H9 (cell line): ENCODE data around the gene AIFM2. TPM values are rescaled to one million over a fixed set of nuclear protein-coding genes. Genes with fewer than 3 reads are reported as not detected.

Experiments
- DNase-seq: peaks from one replicate; pipeline ENCODE4 v3.0.0-alpha.2; 2017
- H2AFZ ChIP-seq: one replicate; pipeline ENCODE4 v1.6.1; 2013; ENCODE audit warnings: mild to moderate bottlenecking, low read length, control low read depth, moderate library complexity
- H2AK5ac ChIP-seq: 2 replicates; pipeline ENCODE4 v1.6.1; 2013; ENCODE audit warnings: low read length, control low read depth, mixed read lengths; ENCODE audit not compliant: insufficient read length
- H2BK120ac ChIP-seq: one replicate; pipeline ENCODE4 v1.6.1; 2013; ENCODE audit warnings: low read depth, mild to moderate bottlenecking, low read length, control low read depth, inconsistent platforms; ENCODE audit not compliant: poor library complexity, severe bottlenecking
- H2BK12ac ChIP-seq: 2 replicates; pipeline ENCODE4 v1.6.1; 2013; ENCODE audit warnings: low read length, control low read depth, mixed read lengths, low read depth; ENCODE audit not compliant: insufficient read length
- H2BK15ac ChIP-seq: 2 replicates; pipeline ENCODE4 v1.6.1; 2013; ENCODE audit warnings: low read depth, low read length, control low read depth
- H2BK20ac ChIP-seq: one replicate; pipeline ENCODE4 v1.6.1; 2013; ENCODE audit warnings: low read depth, mild to moderate bottlenecking, low read length, control low read depth, inconsistent platforms; ENCODE audit not compliant: poor library complexity, severe bottlenecking
- H2BK5ac ChIP-seq: 2 replicates; pipeline ENCODE4 v1.6.1; 2013; ENCODE audit warnings: low read length, control low read depth, mixed read lengths; ENCODE audit not compliant: insufficient read length
- H3K14ac ChIP-seq: 2 replicates; pipeline ENCODE4 v1.6.1; 2013; ENCODE audit warnings: low read length, control low read depth; ENCODE audit not compliant: insufficient read depth
- H3K18ac ChIP-seq: 2 replicates; pipeline ENCODE4 v1.6.1; 2013; ENCODE audit warnings: low read depth, mild to moderate bottlenecking, mixed read lengths, low read length, control low read depth; ENCODE audit not compliant: insufficient read length
- H3K23ac ChIP-seq: 2 replicates; pipeline ENCODE4 v1.6.1; 2013; ENCODE audit warnings: low read length, control low read depth, mixed read lengths, low read depth; ENCODE audit not compliant: insufficient read length
- H3K23me2 ChIP-seq: 2 replicates; pipeline ENCODE4 v1.6.1; 2013; ENCODE audit warnings: low read depth, mild to moderate bottlenecking, mixed read lengths, low read length, control low read depth; ENCODE audit not compliant: insufficient read length, poor library complexity, severe bottlenecking
- H3K27ac ChIP-seq: 2 replicates; pipeline ENCODE4 v1.5.1; 2013; ENCODE audit warnings: low read length, control low read depth, mixed read lengths, low read depth; ENCODE audit not compliant: insufficient read length
- H3K27me3 ChIP-seq: 2 replicates; pipeline ENCODE4 v1.6.1; 2013; ENCODE audit warnings: low read length, control low read depth, inconsistent platforms; ENCODE audit not compliant: insufficient read depth
- H3K4ac ChIP-seq: 2 replicates; pipeline ENCODE4 v1.6.1; 2013; ENCODE audit warnings: low read depth, mild to moderate bottlenecking, control low read depth, inconsistent platforms, low read length, moderate library complexity
- H3K4me1 ChIP-seq: 2 replicates; pipeline ENCODE4 v1.6.1; 2013; ENCODE audit warnings: low read length, control low read depth, inconsistent platforms; ENCODE audit not compliant: insufficient read depth
- H3K4me2 ChIP-seq: 2 replicates; pipeline ENCODE4 v1.6.1; 2013; ENCODE audit warnings: low read length, control low read depth, mixed read lengths; ENCODE audit not compliant: insufficient read length, insufficient read depth
- H3K56ac ChIP-seq: 2 replicates; pipeline ENCODE4 v1.6.1; 2013; ENCODE audit warnings: low read depth, mild to moderate bottlenecking, mixed read lengths, low read length, control low read depth; ENCODE audit not compliant: insufficient read length
- H3K79me1 ChIP-seq: 2 replicates; pipeline ENCODE4 v1.6.1; 2013; ENCODE audit warnings: low read depth, mild to moderate bottlenecking, moderate library complexity, low read length, control low read depth, inconsistent platforms; ENCODE audit not compliant: insufficient read depth, poor library complexity, severe bottlenecking
- H3K79me2 ChIP-seq: 2 replicates; pipeline ENCODE4 v1.6.1; 2013; ENCODE audit warnings: low read length, control low read depth, inconsistent platforms; ENCODE audit not compliant: insufficient read depth
- H3K9ac ChIP-seq: 2 replicates; pipeline ENCODE4 v1.6.1; 2013; ENCODE audit warnings: low read length, control low read depth, mixed read lengths; ENCODE audit not compliant: insufficient read length; ENCODE audit errors: extremely low read depth
- H3K9me3 ChIP-seq: one replicate; pipeline ENCODE4 v1.6.1; 2013; ENCODE audit warnings: low read depth, low read length, inconsistent platforms; ENCODE audit not compliant: control insufficient read depth
- H3T11ph ChIP-seq: one replicate; pipeline ENCODE4 v1.6.1; 2013; ENCODE audit warnings: mild to moderate bottlenecking, low read length, control low read depth, inconsistent platforms
- H4K20me1 ChIP-seq: one replicate; pipeline ENCODE4 v1.6.1; 2013; ENCODE audit not compliant: control insufficient read depth, insufficient read length, insufficient read depth
- H4K5ac ChIP-seq: 2 replicates; pipeline ENCODE4 v1.6.1; 2013; ENCODE audit warnings: low read depth, mild to moderate bottlenecking, mixed read lengths, low read length, control low read depth; ENCODE audit not compliant: insufficient read length
- H4K8ac ChIP-seq: replicated peaks from 2 replicates; pipeline ENCODE4 v1.6.1; 2013; ENCODE audit warnings: low read length, control low read depth, mixed read lengths, low read depth; ENCODE audit not compliant: insufficient read length
- H4K91ac ChIP-seq: 2 replicates; pipeline ENCODE4 v1.6.1; 2013; ENCODE audit warnings: low read depth, mild to moderate bottlenecking, moderate library complexity, mixed read lengths, low read length, control low read depth; ENCODE audit not compliant: insufficient read length
- H3K27ac Mint-ChIP-seq, 3 experiments: 2 replicates in 2 of 3; 3 replicates in 1 of 3; pipeline ENCODE4 v1.8.0; 2020 to 2021; ENCODE audit warnings: mixed read lengths in 3 of 3, mild to moderate bottlenecking in 1 of 3, moderate library complexity in 1 of 3
- H3K27me3 Mint-ChIP-seq: 2 replicates; pipeline ENCODE4 v1.8.0; 2021; ENCODE audit warnings: low read depth, mild to moderate bottlenecking, moderate library complexity, mixed read lengths
- H3K36me3 Mint-ChIP-seq, 3 experiments: 2 replicates in 2 of 3; 3 replicates in 1 of 3; pipeline ENCODE4 v1.8.0; 2020 to 2021; ENCODE audit warnings: low read depth in 3 of 3, mixed read lengths in 3 of 3; ENCODE audit not compliant: insufficient read depth in 1 of 3
- H3K4me1 Mint-ChIP-seq, 2 experiments: 2 replicates each; pipeline ENCODE4 v1.8.0; 2020; ENCODE audit warnings: mixed read lengths in 2 of 2
- H3K4me3 Mint-ChIP-seq, 2 experiments: 2 replicates in 1 of 2; 3 replicates in 1 of 2; pipeline ENCODE4 v1.8.0; 2020 to 2021; ENCODE audit warnings: mild to moderate bottlenecking in 2 of 2, mixed read lengths in 2 of 2, moderate library complexity in 1 of 2
- H3K9me3 Mint-ChIP-seq, 2 experiments: 2 replicates in 1 of 2; 3 replicates in 1 of 2; pipeline ENCODE4 v1.8.0; 2020; ENCODE audit warnings: mild to moderate bottlenecking in 2 of 2, mixed read lengths in 2 of 2, moderate library complexity in 1 of 2
- CTCF ChIP-seq: fragments of 200-600 bp; sonication (generic); conservative IDR thresholded peaks from 3 replicates; pipeline ENCODE4 v1.8.0; 2021; ENCODE audit warnings: antibody characterized with exemption, mild to moderate bottlenecking
- WGBS: extraction: QIAGEN DNeasy Blood & Tissue Kit; methylation state at CpG from one replicate; pipeline ENCODE4 v1.1.7; 2013; ENCODE audit warnings: missing lambda C conversion rate, low lambda C conversion rate, mixed read lengths; ENCODE audit not compliant: insufficient read length; ENCODE audit errors: extremely low coverage; 5-methylcytosine and 5-hydroxymethylcytosine counted together
- total RNA-seq: library from RNA; stranded (reverse); gene quantifications from 2 replicates; pipeline ENCODE4 v1.2.1, GENCODE V29; 2021

Gene AIFM2
- total RNA-seq, 1 experiment from 2014 or later = 5.3 TPM

DNA sequence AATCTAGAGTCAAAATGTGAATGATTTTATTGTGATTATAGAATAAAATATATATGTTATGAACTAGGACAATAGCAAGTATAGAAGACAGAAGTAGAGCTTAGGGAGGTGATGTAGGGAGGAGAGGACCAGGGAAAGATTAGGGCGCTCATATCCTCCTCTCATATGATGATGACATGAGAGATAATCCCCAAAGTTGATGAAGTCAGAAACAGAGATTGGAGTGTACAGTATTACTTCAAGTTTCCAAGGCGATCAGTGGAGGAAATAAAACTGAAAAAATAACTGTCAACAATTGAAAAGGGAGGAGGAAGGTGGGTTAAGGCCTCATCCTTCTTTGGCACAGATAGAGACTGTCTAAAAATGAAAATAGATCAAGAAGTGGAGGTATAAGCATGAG, 65.0 kb downstream of the AIFM2 start:
- Mint-ChIP-seq H3K9me3 (no peaks in the 10 kb centered on the region), H3K36me3 (no peaks in the 10 kb centered on the region; a peak in 3 of 7 replicates)

More for the DNA sequence above, 65.0 kb downstream of the AIFM2 start:
- no peak overlapping the region for H2BK12ac ChIP-seq
- no peak overlapping the region for H3K14ac ChIP-seq
- no peak overlapping the region for H3T11ph ChIP-seq
- H3K27ac ChIP-seq = no peak overlapping the region
- H3K27me3 ChIP-seq = no peaks in the 10 kb centered on the region
- H2BK15ac ChIP-seq = no peak overlapping the region
- no peaks in the 10 kb centered on the region for H4K20me1 ChIP-seq
- H4K8ac ChIP-seq = no peak overlapping the region
- H2AK5ac ChIP-seq = no peak overlapping the region
- no peaks in the 10 kb centered on the region for H3K79me1 ChIP-seq
- no peak overlapping the region for H2BK120ac ChIP-seq
- H3K27ac Mint-ChIP-seq = no peak overlapping the region
- no peak overlapping the region for H2BK5ac ChIP-seq
- H3K4me1 Mint-ChIP-seq = no peaks in the 10 kb centered on the region
- H4K91ac ChIP-seq = no peak overlapping the region
- no peak overlapping the region for H3K56ac ChIP-seq
- no peak for TF ChIP-seq CTCF
- no peak overlapping the region for H2BK20ac ChIP-seq
- peaks cover 16% of the 10 kb centered on the region for H3K27me3 Mint-ChIP-seq
- no peak overlapping the region for H3K4me3 Mint-ChIP-seq
- H3K9ac ChIP-seq = no peak overlapping the region
- no CpG with 5 or more reads among the region's 2 CpGs for WGBS
- no peak overlapping the region for H4K5ac ChIP-seq
- H3K9me3 ChIP-seq = no peaks in the 10 kb centered on the region
- no peak overlapping the region for H3K23ac ChIP-seq
- no peak overlapping the region for H3K4me2 ChIP-seq
- no peak overlapping the region for H3K4ac ChIP-seq
- no peaks in the 10 kb centered on the region for H3K23me2 ChIP-seq
- H3K4me1 ChIP-seq = no peaks in the 10 kb centered on the region
- H3K79me2 ChIP-seq = no peaks in the 10 kb centered on the region
- no peak for DNase-seq
- H3K18ac ChIP-seq = no peak overlapping the region
- no peak overlapping the region for H2AFZ ChIP-seq
